Measurements from ENCODE around the gene PRKAG2.

The PRKAG2 gene

GRCh38 chr7:151837285-151838042 lies 39.5 kb downstream of the PRKAG2 start:
- Histone ChIP-seq H3K27ac (ENCODE audit: low read depth, low read length) (no peak overlapping the region), H3K27me3 (ENCODE audit: control insufficient read depth, insufficient read depth, low read length) (peaks cover 12% of the 10 kb centered on the region; the same call in 1 of the 2 replicates), H3K9me3 (ENCODE audit: control insufficient read depth, insufficient read depth, low read depth, low read length) (no peaks in the 10 kb centered on the region), H3K4me3 (ENCODE audit: low read depth, low read length) (no peak overlapping the region), H3K9ac (ENCODE audit: low read length) (no peak overlapping the region), H3K36me3 (ENCODE audit: control insufficient read depth, insufficient read depth, low read length) (no peaks in the 10 kb centered on the region), H3K4me1 (ENCODE audit: control insufficient read depth, insufficient read depth, low read length) (peaks cover 20% of the 10 kb centered on the region; the same call in 1 of the 2 replicates)

- Histone ChIP-seq H3K9me3 (ENCODE audit: control insufficient read depth, insufficient read depth, low read depth, low read length) (no peaks in the 10 kb centered on the region), H3K36me3 (ENCODE audit: control insufficient read depth, insufficient read depth, low read length) (no peaks in the 10 kb centered on the region), H3K27ac (ENCODE audit: low read depth, low read length) (no peak overlapping the region), H3K4me3 (ENCODE audit: low read depth, low read length) (no peak overlapping the region), H3K9ac (ENCODE audit: low read length) (no peak overlapping the region), H3K27me3 (ENCODE audit: control insufficient read depth, insufficient read depth, low read length) (peaks cover 12% of the 10 kb centered on the region; the same call in 1 of the 2 replicates), H3K4me1 (ENCODE audit: control insufficient read depth, insufficient read depth, low read length) (peaks cover 20% of the 10 kb centered on the region; the same call in 1 of the 2 replicates)
Measured at GRCh38 chr7:151836927-151837205, 40.0 kb downstream of the PRKAG2 start.

GRCh38 chr7:151836191-151836926 lies 40.6 kb downstream of the PRKAG2 start:
- H3K27ac ChIP-seq (ENCODE audit: low read depth, low read length) = no peak overlapping the region
- peaks cover 12% of the 10 kb centered on the region; the same call in 1 of the 2 replicates for H3K27me3 ChIP-seq (ENCODE audit: control insufficient read depth, insufficient read depth, low read length)
- peaks cover 20% of the 10 kb centered on the region; the same call in 1 of the 2 replicates for H3K4me1 ChIP-seq (ENCODE audit: control insufficient read depth, insufficient read depth, low read length)
- no peaks in the 10 kb centered on the region for H3K9me3 ChIP-seq (ENCODE audit: control insufficient read depth, insufficient read depth, low read depth, low read length)
- no peaks in the 10 kb centered on the region for H3K36me3 ChIP-seq (ENCODE audit: control insufficient read depth, insufficient read depth, low read length)
- H3K9ac ChIP-seq (ENCODE audit: low read length) = no peak overlapping the region
- no peak overlapping the region for H3K4me3 ChIP-seq (ENCODE audit: low read depth, low read length)

GRCh38 chr7:151835636-151836035 lies 41.3 kb downstream of the PRKAG2 start:
- H3K27ac ChIP-seq (ENCODE audit: low read depth, low read length) = no peak overlapping the region
- no peak overlapping the region for H3K4me3 ChIP-seq (ENCODE audit: low read depth, low read length)
- no peak overlapping the region for H3K9ac ChIP-seq (ENCODE audit: low read length)
- no peaks in the 10 kb centered on the region for H3K36me3 ChIP-seq (ENCODE audit: control insufficient read depth, insufficient read depth, low read length)
- H3K27me3 ChIP-seq (ENCODE audit: control insufficient read depth, insufficient read depth, low read length) = peaks cover 9% of the 10 kb centered on the region; the same call in 1 of the 2 replicates
- H3K4me1 ChIP-seq (ENCODE audit: control insufficient read depth, insufficient read depth, low read length) = peaks cover 20% of the 10 kb centered on the region; the same call in 1 of the 2 replicates
- H3K9me3 ChIP-seq (ENCODE audit: control insufficient read depth, insufficient read depth, low read depth, low read length) = no peaks in the 10 kb centered on the region

- H3K9me3 ChIP-seq (ENCODE audit: control insufficient read depth, insufficient read depth, low read depth, low read length) = no peaks in the 10 kb centered on the region
- H3K9ac ChIP-seq (ENCODE audit: low read length) = no peak overlapping the region
- peaks cover 20% of the 10 kb centered on the region; the same call in 1 of the 2 replicates for H3K4me1 ChIP-seq (ENCODE audit: control insufficient read depth, insufficient read depth, low read length)
- no peaks in the 10 kb centered on the region for H3K36me3 ChIP-seq (ENCODE audit: control insufficient read depth, insufficient read depth, low read length)
- H3K4me3 ChIP-seq (ENCODE audit: low read depth, low read length) = no peak overlapping the region
- no peak overlapping the region for H3K27ac ChIP-seq (ENCODE audit: low read depth, low read length)
- peaks cover 9% of the 10 kb centered on the region; the same call in 1 of the 2 replicates for H3K27me3 ChIP-seq (ENCODE audit: control insufficient read depth, insufficient read depth, low read length)
Measured at GRCh38 chr7:151834271-151835035, 42.5 kb downstream of the PRKAG2 start.

- no peak overlapping the region for H3K9ac ChIP-seq (ENCODE audit: low read length)
Measured at GRCh38 chr7:151833691-151834090, 43.2 kb downstream of the PRKAG2 start.

GRCh38 chr7:151833213-151833651 lies 43.7 kb downstream of the PRKAG2 start:
- peaks cover 9% of the 10 kb centered on the region; the same call in 1 of the 2 replicates for H3K27me3 ChIP-seq (ENCODE audit: control insufficient read depth, insufficient read depth, low read length)
- H3K4me3 ChIP-seq (ENCODE audit: low read depth, low read length) = no peak overlapping the region
- H3K27ac ChIP-seq (ENCODE audit: low read depth, low read length) = no peak overlapping the region
- H3K9ac ChIP-seq (ENCODE audit: low read length) = no peak overlapping the region
- peaks cover 19% of the 10 kb centered on the region; the same call in 1 of the 2 replicates for H3K4me1 ChIP-seq (ENCODE audit: control insufficient read depth, insufficient read depth, low read length)
- no peaks in the 10 kb centered on the region for H3K9me3 ChIP-seq (ENCODE audit: control insufficient read depth, insufficient read depth, low read depth, low read length)
- H3K36me3 ChIP-seq (ENCODE audit: control insufficient read depth, insufficient read depth, low read length) = no peaks in the 10 kb centered on the region

More at GRCh38 chr7:151833691-151834090, 43.2 kb downstream of the PRKAG2 start:
- peaks cover 20% of the 10 kb centered on the region; the same call in 1 of the 2 replicates for H3K4me1 ChIP-seq (ENCODE audit: control insufficient read depth, insufficient read depth, low read length)
- H3K36me3 ChIP-seq (ENCODE audit: control insufficient read depth, insufficient read depth, low read length) = no peaks in the 10 kb centered on the region
- peaks cover 9% of the 10 kb centered on the region; the same call in 1 of the 2 replicates for H3K27me3 ChIP-seq (ENCODE audit: control insufficient read depth, insufficient read depth, low read length)
- H3K9me3 ChIP-seq (ENCODE audit: control insufficient read depth, insufficient read depth, low read depth, low read length) = no peaks in the 10 kb centered on the region
- no peak overlapping the region for H3K27ac ChIP-seq (ENCODE audit: low read depth, low read length)
- no peak overlapping the region for H3K4me3 ChIP-seq (ENCODE audit: low read depth, low read length)

GRCh38 chr7:151832656-151833055 lies 44.3 kb downstream of the PRKAG2 start:
- no peak overlapping the region for H3K4me3 ChIP-seq (ENCODE audit: low read depth, low read length)
- peaks cover 9% of the 10 kb centered on the region; the same call in 1 of the 2 replicates for H3K27me3 ChIP-seq (ENCODE audit: control insufficient read depth, insufficient read depth, low read length)
- H3K36me3 ChIP-seq (ENCODE audit: control insufficient read depth, insufficient read depth, low read length) = no peaks in the 10 kb centered on the region
- H3K4me1 ChIP-seq (ENCODE audit: control insufficient read depth, insufficient read depth, low read length) = peaks cover 13% of the 10 kb centered on the region; the same call in 1 of the 2 replicates
- H3K9me3 ChIP-seq (ENCODE audit: control insufficient read depth, insufficient read depth, low read depth, low read length) = no peaks in the 10 kb centered on the region
- no peak overlapping the region for H3K27ac ChIP-seq (ENCODE audit: low read depth, low read length)
- H3K9ac ChIP-seq (ENCODE audit: low read length) = no peak overlapping the region

- H3K27me3 ChIP-seq (ENCODE audit: control insufficient read depth, insufficient read depth, low read length) = peaks cover 9% of the 10 kb centered on the region; the same call in 1 of the 2 replicates
Measured at GRCh38 chr7:151832138-151832537, 44.8 kb downstream of the PRKAG2 start.

GRCh38 chr7:151831606-151832005 lies 45.3 kb downstream of the PRKAG2 start:
- Histone ChIP-seq H3K4me1 (ENCODE audit: control insufficient read depth, insufficient read depth, low read length) (peaks cover 3% of the 10 kb centered on the region; the same call in 1 of the 2 replicates), H3K36me3 (ENCODE audit: control insufficient read depth, insufficient read depth, low read length) (no peaks in the 10 kb centered on the region), H3K27me3 (ENCODE audit: control insufficient read depth, insufficient read depth, low read length) (peaks cover 8% of the 10 kb centered on the region; the same call in 1 of the 2 replicates), H3K4me3 (ENCODE audit: low read depth, low read length) (no peak overlapping the region), H3K27ac (ENCODE audit: low read depth, low read length) (no peak overlapping the region), H3K9me3 (ENCODE audit: control insufficient read depth, insufficient read depth, low read depth, low read length) (no peaks in the 10 kb centered on the region), H3K9ac (ENCODE audit: low read length) (no peak overlapping the region)

More at GRCh38 chr7:151832138-151832537, 44.8 kb downstream of the PRKAG2 start:
- H3K36me3 ChIP-seq (ENCODE audit: control insufficient read depth, insufficient read depth, low read length) = no peaks in the 10 kb centered on the region
- no peak overlapping the region for H3K27ac ChIP-seq (ENCODE audit: low read depth, low read length)
- no peak overlapping the region for H3K9ac ChIP-seq (ENCODE audit: low read length)
- H3K4me1 ChIP-seq (ENCODE audit: control insufficient read depth, insufficient read depth, low read length) = peaks cover 8% of the 10 kb centered on the region; the same call in 1 of the 2 replicates
- no peaks in the 10 kb centered on the region for H3K9me3 ChIP-seq (ENCODE audit: control insufficient read depth, insufficient read depth, low read depth, low read length)
- H3K4me3 ChIP-seq (ENCODE audit: low read depth, low read length) = no peak overlapping the region
